OCI-LY7 (cell line): ENCODE measurements around the gene SUV39H2.

Experiments
- CTCF ChIP-seq: fragments of 200-600 bp; sonication (generic); conservative IDR thresholded peaks from 2 replicates; pipeline ENCODE4 v1.5.1; 2014; ENCODE audit warnings: mild to moderate bottlenecking, antibody characterized with exemption, low read length, moderate library complexity, mixed read lengths
- EZH2phosphoT487 ChIP-seq: fragments of 200-600 bp; sonication (generic); IDR thresholded peaks from 2 replicates; pipeline ENCODE4 v1.6.1; 2018; ENCODE audit warnings: low read depth, borderline replicate concordance, mild to moderate bottlenecking, mixed run types, antibody characterized with exemption, low read length, moderate library complexity, mixed read lengths

GRCh38 chr10:14852236-14852635 is 26.4 kb upstream of the SUV39H2 start:
- TF ChIP-seq CTCF (no peak), EZH2phosphoT487 (no peak)
